SK-N-SH treated with all-trans-retinoic acid at 6 μM for 48 hours (cell line): Measurements from ENCODE around the gene MSANTD7.

Experiments
- ARNTL ChIP-seq: fragments of 450-650 bp; formaldehyde crosslinking; IDR thresholded peaks from 2 replicates; pipeline ENCODE4 v1.5.0; 2020; ENCODE audit warnings: low read depth, mild to moderate bottlenecking, moderate library complexity, borderline replicate concordance
- PATZ1 ChIP-seq: fragments of 250-450 bp; sonication (Bioruptor Pico); IDR thresholded peaks from 2 replicates; pipeline ENCODE4 v1.8.0; 2020; ENCODE audit warnings: mild to moderate bottlenecking, moderate library complexity, borderline replicate concordance
- ZNF565 ChIP-seq: fragments of 450-650 bp; formaldehyde crosslinking; conservative IDR thresholded peaks from 2 replicates; pipeline ENCODE4 v1.5.0; 2020; ENCODE audit warnings: low read depth, mild to moderate bottlenecking, moderate library complexity
- ZNF70 ChIP-seq: fragments of 450-650 bp; formaldehyde crosslinking; IDR thresholded peaks from 2 replicates; pipeline ENCODE4 v1.5.0; 2020; ENCODE audit warnings: mild to moderate bottlenecking, moderate library complexity

GRCh38 chr10:14820775-14821154, 17.3 kb upstream of the MSANTD7 start:
- TF ChIP-seq ZNF565 (CRISPR knock-in tag), result no peak
- no peak for TF ChIP-seq PATZ1
- TF ChIP-seq ARNTL (CRISPR knock-in tag), result no peak
- TF ChIP-seq ZNF70 (CRISPR knock-in tag), result no peak
